ENCODE results near the gene ZC3H6.

Gene ZC3H6

GRCh38 chr2:112290648-112291047, 15.3 kb downstream of the ZC3H6 start:
- TF ChIP-seq ZNF623 (tag by site-specific recombination; IDR thresholded peaks at IDR 0.05): no peak
- no peak for TF ChIP-seq ZNF23 (tag by site-specific recombination; IDR thresholded peaks at IDR 0.05; ENCODE audit: borderline replicate concordance)
- no peak for TF ChIP-seq ZNF426 (tag by site-specific recombination; IDR thresholded peaks at IDR 0.05)
- TF ChIP-seq, protein P1, sequence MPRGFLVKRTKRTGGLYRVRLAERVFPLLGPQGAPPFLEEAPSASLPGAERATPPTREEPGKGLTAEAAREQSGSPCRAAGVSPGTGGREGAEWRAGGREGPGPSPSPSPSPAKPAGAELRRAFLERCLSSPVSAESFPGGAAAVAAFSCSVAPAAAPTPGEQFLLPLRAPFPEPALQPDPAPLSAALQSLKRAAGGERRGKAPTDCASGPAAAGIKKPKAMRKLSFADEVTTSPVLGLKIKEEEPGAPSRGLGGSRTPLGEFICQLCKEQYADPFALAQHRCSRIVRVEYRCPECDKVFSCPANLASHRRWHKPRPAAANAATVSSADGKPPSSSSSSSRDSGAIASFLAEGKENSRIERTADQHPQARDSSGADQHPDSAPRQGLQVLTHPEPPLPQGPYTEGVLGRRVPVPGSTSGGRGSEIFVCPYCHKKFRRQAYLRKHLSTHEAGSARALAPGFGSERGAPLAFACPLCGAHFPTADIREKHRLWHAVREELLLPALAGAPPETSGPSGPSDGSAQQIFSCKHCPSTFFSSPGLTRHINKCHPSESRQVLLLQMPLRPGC (tag by site-specific recombination; IDR thresholded peaks at IDR 0.05): no peak
- TF ChIP-seq ZIC2 (tag by site-specific recombination; IDR thresholded peaks at IDR 0.05): no peak
- TF ChIP-seq ZSCAN30 (tag by site-specific recombination; IDR thresholded peaks at IDR 0.05): no peak
- no peak for TF ChIP-seq HOXC10 (CRISPR knock-in tag; IDR thresholded peaks at IDR 0.05)
- no peak for TF ChIP-seq RBAK (tag by site-specific recombination; IDR thresholded peaks at IDR 0.05)
- no peak for TF ChIP-seq ZNF292 (tag by site-specific recombination; IDR thresholded peaks at IDR 0.05; ENCODE audit: borderline replicate concordance, low read depth)
- no peak for TF ChIP-seq GLIS1 (tag by site-specific recombination; IDR thresholded peaks at IDR 0.05)
- no peak for TF ChIP-seq ZSCAN23 (tag by site-specific recombination; IDR thresholded peaks at IDR 0.05)
- TF ChIP-seq ZBTB21 (tag by site-specific recombination; IDR thresholded peaks at IDR 0.05): no peak
- no peak for TF ChIP-seq ZNF341 (tag by site-specific recombination; IDR thresholded peaks at IDR 0.05; ENCODE audit: low read depth)
- TF ChIP-seq ZNF248 (tag by site-specific recombination; IDR thresholded peaks at IDR 0.05): no peak
- no peak for TF ChIP-seq ZNF433 (tag by site-specific recombination; IDR thresholded peaks at IDR 0.05; ENCODE audit: low read depth)
- no peak for TF ChIP-seq ZNF544 (tag by site-specific recombination; IDR thresholded peaks at IDR 0.05)
- TF ChIP-seq ZNF24 (tag by site-specific recombination; IDR thresholded peaks at IDR 0.05): no peak
- no peak for TF ChIP-seq SP7 (tag by site-specific recombination; IDR thresholded peaks at IDR 0.05)
- TF ChIP-seq SP3 (tag by site-specific recombination; IDR thresholded peaks at IDR 0.05): no peak
- no peak for TF ChIP-seq SCRT1 (tag by site-specific recombination; IDR thresholded peaks at IDR 0.05; ENCODE audit: borderline replicate concordance)
- Histone ChIP-seq H3K9me3 (ENCODE audit: control insufficient read depth, insufficient read depth, low read depth, low read length) (no peaks in the 10 kb centered on the region), H3K4me3 (ENCODE audit: low read depth, low read length) (no peak overlapping the region), H3K27ac (ENCODE audit: extremely low read depth, low read depth, low read length) (no peak overlapping the region), H3K36me3 (ENCODE audit: control insufficient read depth in 2 of 2, insufficient read depth in 1 of 2, low read length in 2 of 2) (no peaks in the 10 kb centered on the region), H3K4me1 (ENCODE audit: control insufficient read depth, insufficient read depth, low read length) (no peaks in the 10 kb centered on the region)
- POLR2A ChIA-PET: no interaction called here
- CTCF ChIA-PET: interaction anchor here (0.7 kb wide), 1 partner anchor 11 kb away, joined by 3 read pairs; no protein-coding TSS in a partner anchor

GRCh38 chr2:112293636-112294401, 18.4 kb downstream of the ZC3H6 start:
- ChIA-PET CTCF (interaction anchor here (0.6 kb wide), 2 partner anchors 141 to 1428 kb away, joined by 3 read pairs; no protein-coding TSS in a partner anchor), POLR2A (no interaction called here)
- H3K4me1 ChIP-seq (ENCODE audit: control insufficient read depth, insufficient read depth, low read length): no peaks in the 10 kb centered on the region
- TF ChIP-seq ZNF654 (tag by site-specific recombination; IDR thresholded peaks at IDR 0.05; ENCODE audit: low read depth): no peak
- TF ChIP-seq FEZF1 (tag by site-specific recombination; IDR thresholded peaks at IDR 0.05): no peak
- no peak overlapping the region for H3K4me3 ChIP-seq (ENCODE audit: low read depth, low read length)
- H3K27ac ChIP-seq (ENCODE audit: extremely low read depth, low read depth, low read length): no peak overlapping the region
- H3K9me3 ChIP-seq (ENCODE audit: control insufficient read depth, insufficient read depth, low read depth, low read length): no peaks in the 10 kb centered on the region
- no peaks in the 10 kb centered on the region for H3K36me3 ChIP-seq (ENCODE audit: control insufficient read depth in 2 of 2, insufficient read depth in 1 of 2, low read length in 2 of 2)

Data from HEK293 (cell line).